Measurements from ENCODE around the gene WFIKKN2.

DNA sequence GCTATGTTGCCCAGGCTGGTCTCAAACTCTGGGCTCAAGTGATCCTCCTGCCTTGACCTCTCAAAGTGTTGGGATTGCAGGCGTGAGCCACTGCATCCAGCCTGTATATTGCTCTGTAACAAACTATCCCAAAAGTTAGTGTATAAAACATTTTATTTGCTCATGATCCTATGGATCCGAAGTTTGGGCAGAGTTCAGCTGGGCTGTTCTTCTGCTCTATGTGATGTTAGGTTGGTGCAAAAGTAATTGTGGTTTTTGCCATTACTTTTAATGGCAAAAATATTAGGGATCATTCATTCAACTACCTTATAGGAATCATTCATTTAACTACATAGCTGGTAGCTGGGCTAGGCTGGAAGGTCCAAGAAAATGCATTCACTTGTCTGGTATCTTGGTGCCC lies 12.8 kb upstream of the WFIKKN2 start:
- TF ChIP-seq FOXJ3 (CRISPR knock-in tag; IDR thresholded peaks at IDR 0.05; ENCODE audit: borderline replicate concordance) (no peak), SP1 (CRISPR knock-in tag; conservative IDR thresholded peaks at IDR 0.05) (no peak), RELA (CRISPR knock-in tag; IDR thresholded peaks at IDR 0.05; ENCODE audit: borderline replicate concordance) (no peak), ZNF425 (CRISPR knock-in tag; conservative IDR thresholded peaks at IDR 0.05) (no peak), NR2C2 (CRISPR knock-in tag; IDR thresholded peaks at IDR 0.05) (no peak), CBFB (CRISPR knock-in tag; IDR thresholded peaks at IDR 0.05; ENCODE audit: low read depth) (no peak), CREM (CRISPR knock-in tag; IDR thresholded peaks at IDR 0.05) (no peak), TEAD4 (CRISPR knock-in tag; IDR thresholded peaks at IDR 0.05) (no peak)
- TF ChIP-seq, protein P1, sequence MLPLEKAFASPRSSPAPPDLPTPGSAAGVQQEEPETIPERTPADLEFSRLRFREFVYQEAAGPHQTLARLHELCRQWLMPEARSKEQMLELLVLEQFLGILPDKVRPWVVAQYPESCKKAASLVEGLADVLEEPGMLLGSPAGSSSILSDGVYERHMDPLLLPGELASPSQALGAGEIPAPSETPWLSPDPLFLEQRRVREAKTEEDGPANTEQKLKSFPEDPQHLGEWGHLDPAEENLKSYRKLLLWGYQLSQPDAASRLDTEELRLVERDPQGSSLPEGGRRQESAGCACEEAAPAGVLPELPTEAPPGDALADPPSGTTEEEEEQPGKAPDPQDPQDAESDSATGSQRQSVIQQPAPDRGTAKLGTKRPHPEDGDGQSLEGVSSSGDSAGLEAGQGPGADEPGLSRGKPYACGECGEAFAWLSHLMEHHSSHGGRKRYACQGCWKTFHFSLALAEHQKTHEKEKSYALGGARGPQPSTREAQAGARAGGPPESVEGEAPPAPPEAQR (CRISPR knock-in tag; IDR thresholded peaks at IDR 0.05): no peak
- TF ChIP-seq, protein P2, sequence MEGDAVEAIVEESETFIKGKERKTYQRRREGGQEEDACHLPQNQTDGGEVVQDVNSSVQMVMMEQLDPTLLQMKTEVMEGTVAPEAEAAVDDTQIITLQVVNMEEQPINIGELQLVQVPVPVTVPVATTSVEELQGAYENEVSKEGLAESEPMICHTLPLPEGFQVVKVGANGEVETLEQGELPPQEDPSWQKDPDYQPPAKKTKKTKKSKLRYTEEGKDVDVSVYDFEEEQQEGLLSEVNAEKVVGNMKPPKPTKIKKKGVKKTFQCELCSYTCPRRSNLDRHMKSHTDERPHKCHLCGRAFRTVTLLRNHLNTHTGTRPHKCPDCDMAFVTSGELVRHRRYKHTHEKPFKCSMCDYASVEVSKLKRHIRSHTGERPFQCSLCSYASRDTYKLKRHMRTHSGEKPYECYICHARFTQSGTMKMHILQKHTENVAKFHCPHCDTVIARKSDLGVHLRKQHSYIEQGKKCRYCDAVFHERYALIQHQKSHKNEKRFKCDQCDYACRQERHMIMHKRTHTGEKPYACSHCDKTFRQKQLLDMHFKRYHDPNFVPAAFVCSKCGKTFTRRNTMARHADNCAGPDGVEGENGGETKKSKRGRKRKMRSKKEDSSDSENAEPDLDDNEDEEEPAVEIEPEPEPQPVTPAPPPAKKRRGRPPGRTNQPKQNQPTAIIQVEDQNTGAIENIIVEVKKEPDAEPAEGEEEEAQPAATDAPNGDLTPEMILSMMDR (IDR thresholded peaks at IDR 0.05): no peak
- TF ChIP-seq, protein P3, sequence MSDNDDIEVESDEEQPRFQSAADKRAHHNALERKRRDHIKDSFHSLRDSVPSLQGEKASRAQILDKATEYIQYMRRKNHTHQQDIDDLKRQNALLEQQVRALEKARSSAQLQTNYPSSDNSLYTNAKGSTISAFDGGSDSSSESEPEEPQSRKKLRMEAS (CRISPR knock-in tag; IDR thresholded peaks at IDR 0.05): no peak
- TF ChIP-seq, protein P4, sequence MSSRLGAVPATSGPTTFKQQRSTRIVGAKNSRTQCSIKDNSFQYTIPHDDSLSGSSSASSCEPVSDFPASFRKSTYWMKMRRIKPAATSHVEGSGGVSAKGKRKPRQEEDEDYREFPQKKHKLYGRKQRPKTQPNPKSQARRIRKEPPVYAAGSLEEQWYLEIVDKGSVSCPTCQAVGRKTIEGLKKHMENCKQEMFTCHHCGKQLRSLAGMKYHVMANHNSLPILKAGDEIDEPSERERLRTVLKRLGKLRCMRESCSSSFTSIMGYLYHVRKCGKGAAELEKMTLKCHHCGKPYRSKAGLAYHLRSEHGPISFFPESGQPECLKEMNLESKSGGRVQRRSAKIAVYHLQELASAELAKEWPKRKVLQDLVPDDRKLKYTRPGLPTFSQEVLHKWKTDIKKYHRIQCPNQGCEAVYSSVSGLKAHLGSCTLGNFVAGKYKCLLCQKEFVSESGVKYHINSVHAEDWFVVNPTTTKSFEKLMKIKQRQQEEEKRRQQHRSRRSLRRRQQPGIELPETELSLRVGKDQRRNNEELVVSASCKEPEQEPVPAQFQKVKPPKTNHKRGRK (CRISPR knock-in tag; IDR thresholded peaks at IDR 0.05; ENCODE audit: borderline replicate concordance): no peak
